Endothelial cell of umbilical vein (primary cell): Measurements from ENCODE around the gene STAG1. TPM values are rescaled to one million over a fixed set of nuclear protein-coding genes. Genes with fewer than 3 reads are reported as not detected.

ENCODE experiments used
- BruUV-seq: library from RNA; stranded (reverse); fragments of 400-500 nt; replicated peaks from 2 replicates; lab custom pipeline; 2021; lab: Mats Ljungman, UMichigan
- CTCF ChIA-PET: fragments of 300-600, 350-600 bp; sonication (Branson Sonifier 250); formaldehyde crosslinking; loops from one replicate; lab custom pipeline; 2021; ENCODE audit warnings: antibody characterized with exemption, inconsistent platforms; lab: Charles Lee
- POLR2A ChIA-PET: fragments of 300-600, 350-600 bp; sonication (Branson Sonifier 250); formaldehyde crosslinking; loops from one replicate; lab custom pipeline; 2021; ENCODE audit warnings: antibody characterized with exemption, inconsistent platforms; lab: Charles Lee
- DNase-seq: peaks from one replicate; pipeline ENCODE4 v3.0.0-alpha.2; 2011; ENCODE audit warnings: low read depth, low spot score
- FAIRE-seq: peaks from 2 replicates; lab custom pipeline; 2011; peaks lifted over from hg19 to GRCh38; lab: Jason Lieb, UNC
- H2AFZ ChIP-seq: 2 replicates; pipeline ENCODE4 v1.6.0; 2012; ENCODE audit warnings: low read depth, low read length, control low read depth, inconsistent platforms
- H3K27ac ChIP-seq: 2 replicates; pipeline ENCODE4 v1.5.1; 2011; ENCODE audit warnings: low read depth, mild to moderate bottlenecking, control low read depth, low read length, moderate library complexity; ENCODE audit not compliant: insufficient read depth
- H3K27me3 ChIP-seq, 2 experiments: 2 replicates each; pipeline versions ENCODE4 v1.6.0 to v1.6.1; 2011; ENCODE audit warnings: low read length in 2 of 2, mixed read lengths in 1 of 2; ENCODE audit not compliant: control insufficient read depth in 2 of 2, insufficient read depth in 2 of 2
- H3K36me3 ChIP-seq, 2 experiments: 2 replicates in 1 of 2; 3 replicates in 1 of 2; pipeline ENCODE4 v1.5.1; 2011; ENCODE audit warnings: low read length in 2 of 2, mild to moderate bottlenecking in 1 of 2, moderate library complexity in 1 of 2; ENCODE audit not compliant: control insufficient read depth in 2 of 2, insufficient read depth in 2 of 2; ENCODE audit errors: extremely low read depth in 1 of 2
- H3K4me1 ChIP-seq: 3 replicates; pipeline ENCODE4 v1.5.1; 2011; ENCODE audit warnings: mild to moderate bottlenecking, low read length; ENCODE audit not compliant: control insufficient read depth, insufficient read depth; ENCODE audit errors: extremely low read depth
- H3K4me2 ChIP-seq: 2 replicates; pipeline ENCODE4 v1.6.1; 2011; ENCODE audit warnings: low read length, control low read depth, mixed read lengths; ENCODE audit not compliant: insufficient read depth
- H3K4me3 ChIP-seq, 3 experiments: fragments of 200-600 bp in 1 of 3; sonication (generic), shearing (Covaris generic) in 1 of 3; replicated peaks in 1 of 3; 2 replicates each; pipeline ENCODE4 v1.5.1; 2011 to 2016; ENCODE audit warnings: control low read depth in 3 of 3, low read length in 3 of 3, mild to moderate bottlenecking in 2 of 3, inconsistent platforms in 1 of 3, low read depth in 1 of 3, moderate library complexity in 1 of 3; ENCODE audit not compliant: insufficient read depth in 1 of 3
- H3K79me2 ChIP-seq: 2 replicates; pipeline ENCODE4 v1.6.0; 2012; ENCODE audit warnings: low read length, inconsistent platforms; ENCODE audit not compliant: control insufficient read depth, insufficient read depth
- H3K9ac ChIP-seq: replicated peaks from 2 replicates; pipeline ENCODE3; 2011; ENCODE audit warnings: low read length, control low read depth; ENCODE audit not compliant: insufficient read depth; ENCODE audit errors: extremely low read depth
- H3K9me1 ChIP-seq: replicated peaks from 3 replicates; pipeline ENCODE4 v1.6.0; 2011; ENCODE audit warnings: mild to moderate bottlenecking, low read length; ENCODE audit not compliant: control insufficient read depth, insufficient read depth; ENCODE audit errors: extremely low read depth
- H3K9me3 ChIP-seq: replicated peaks from 2 replicates; pipeline ENCODE4 v1.5.1; 2012; ENCODE audit warnings: low read length, inconsistent platforms; ENCODE audit not compliant: control insufficient read depth, insufficient read depth
- H4K20me1 ChIP-seq: replicated peaks from 2 replicates; pipeline ENCODE3; 2011; ENCODE audit warnings: mild to moderate bottlenecking, low read length; ENCODE audit not compliant: control insufficient read depth, insufficient read depth; ENCODE audit errors: extremely low read depth
- CTCF ChIP-seq, 2 donors: IDR thresholded peaks; 1 replicate in 1 of 2; 2 replicates in 1 of 2; pipeline ENCODE4 v1.5.1; 2011; ENCODE audit warnings: low read length in 2 of 2, mild to moderate bottlenecking in 2 of 2, moderate library complexity in 2 of 2, control low read depth in 1 of 2, inconsistent platforms in 1 of 2, low read depth in 1 of 2; ENCODE audit not compliant: insufficient read depth in 1 of 2; ENCODE audit errors: extremely low read depth in 1 of 2
- EZH2 ChIP-seq: IDR thresholded peaks from 2 replicates; pipeline ENCODE4 v1.6.1; 2012; ENCODE audit warnings: borderline replicate concordance, low read depth, mild to moderate bottlenecking, moderate library complexity, low read length, inconsistent platforms; ENCODE audit not compliant: severe bottlenecking
- FOS ChIP-seq: IDR thresholded peaks from 2 replicates; pipeline ENCODE4 v1.6.1; 2011; ENCODE audit warnings: mild to moderate bottlenecking, low read length, moderate library complexity, borderline replicate concordance; ENCODE audit not compliant: insufficient read depth
- GATA2 ChIP-seq: IDR thresholded peaks from 2 replicates; pipeline ENCODE4 v1.7.0; 2011; ENCODE audit warnings: low read depth, mild to moderate bottlenecking, moderate library complexity, mixed read lengths, low read length; ENCODE audit not compliant: insufficient read length, insufficient read depth
- JUN ChIP-seq: IDR thresholded peaks from 2 replicates; pipeline ENCODE4 v1.6.1; 2011; ENCODE audit warnings: borderline replicate concordance, low read depth; ENCODE audit not compliant: insufficient read length, insufficient read depth
- MAX ChIP-seq: IDR thresholded peaks from 2 replicates; pipeline ENCODE4 v1.6.1; 2011; ENCODE audit not compliant: insufficient read depth, insufficient read length
- MYC ChIP-seq: IDR thresholded peaks from one replicate; pipeline ENCODE4 v1.6.1; 2011; ENCODE audit warnings: mild to moderate bottlenecking, low read depth, low read length
- POLR2A ChIP-seq: IDR thresholded peaks from 2 replicates; pipeline ENCODE4 v1.6.1; 2012; ENCODE audit warnings: low read depth, mild to moderate bottlenecking, control low read depth, low read length
- POLR2AphosphoS5 ChIP-seq: IDR thresholded peaks from 2 replicates; pipeline ENCODE4 v1.6.1; 2012; ENCODE audit warnings: low read depth, mild to moderate bottlenecking, control low read depth, low read length, moderate library complexity; ENCODE audit not compliant: insufficient read depth
- dilution Hi-C: fragments of 300-500 bp; cut with MboI; formaldehyde crosslinking; loops from one replicate; pipeline ENCODE4 v1.15.0; 2019; ENCODE audit warnings: low sequenced_read_pairs; ENCODE audit not compliant: extremely low pct_ligation_motif_present
- intact Hi-C: fragments of 100-400 bp; cut with micrococcal nuclease; formaldehyde crosslinking; loops from one replicate; pipeline ENCODE4 v1.10.0; 2022
- polyA plus RNA-seq, 4 experiments: library from polyadenylated mRNA; depleted of rRNA in 3 of 4; stranded (reverse) in 3 of 4; unstranded in 1 of 4; fragments of >200 nt; gene quantifications; 2 replicates each; pipeline versions ENCODE4 v1.2.1 to v1.2.3, GENCODE V29; 2011 to 2012; ENCODE audit warnings: missing spikeins in 1 of 4
- total RNA-seq: library from RNA; stranded (reverse); gene quantifications from 2 replicates; pipeline ENCODE4 v1.2.3, GENCODE V29; 2021

STAG1 gene
- total and polyA plus RNA-seq, 2 donors (not counting 3 experiments of a cell fraction or from before 2014, with no cell fraction given): 7.4 to 42.1 TPM

DNA sequence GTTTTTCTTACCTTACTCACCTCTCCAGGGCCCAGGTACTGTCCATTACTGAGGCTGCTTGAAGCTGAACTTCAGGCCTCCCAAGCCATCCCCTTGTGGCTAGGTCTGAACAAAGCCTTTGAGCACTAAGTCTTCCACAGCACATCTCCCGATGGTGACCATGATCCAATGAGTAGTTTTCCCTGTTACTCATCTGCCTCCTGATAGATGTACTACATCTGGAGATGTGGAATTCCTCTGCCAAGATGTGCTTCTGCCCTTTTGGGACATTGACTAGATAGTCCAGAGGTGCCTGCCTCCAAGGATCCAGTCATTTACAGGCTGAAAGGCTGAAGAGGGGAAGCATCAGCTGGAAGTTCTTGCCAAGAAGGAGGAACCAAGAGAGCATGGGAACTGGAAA is 37.8 kb upstream of the STAG1 start:
- no peak for FAIRE-seq
- no peaks in the 10 kb centered on the region for H3K79me2 ChIP-seq
- no peaks in the 10 kb centered on the region for H3K9me3 ChIP-seq
- H2AFZ ChIP-seq: no peak overlapping the region
- dilution Hi-C loops (no loop called here), intact Hi-C loops (no loop called here)
- H3K36me3 ChIP-seq: no peaks in the 10 kb centered on the region
- no TSS peak for BruUV-seq
- TF ChIP-seq POLR2A (no peak), GATA2 (no peak), JUN (no peak), CTCF (IDR thresholded peaks at IDR 0.05; ENCODE audit: extremely low read depth in 1 of 2, insufficient read depth in 1 of 2, low read depth in 1 of 2, low read length in 2 of 2) (no peak), MYC (no peak), FOS (no peak), MAX (no peak), POLR2AphosphoS5 (no peak), EZH2 (no peak)
- H3K4me3 ChIP-seq: no peak overlapping the region
- ChIA-PET CTCF (no interaction called here), POLR2A (no interaction called here)
- no peaks in the 10 kb centered on the region for H4K20me1 ChIP-seq
- H3K27ac ChIP-seq: no peak overlapping the region
- no peak overlapping the region for H3K4me2 ChIP-seq
- peaks cover 15% of the 10 kb centered on the region for H3K4me1 ChIP-seq
- DNase-seq: no peak
- H3K9me1 ChIP-seq: no peaks in the 10 kb centered on the region
- peaks cover 0 to 3% of the 10 kb centered on the region in 2 experiments for H3K27me3 ChIP-seq
- H3K9ac ChIP-seq: no peak overlapping the region
